ENCODE measurements around the gene GSE1.

The GSE1 gene

DNA sequence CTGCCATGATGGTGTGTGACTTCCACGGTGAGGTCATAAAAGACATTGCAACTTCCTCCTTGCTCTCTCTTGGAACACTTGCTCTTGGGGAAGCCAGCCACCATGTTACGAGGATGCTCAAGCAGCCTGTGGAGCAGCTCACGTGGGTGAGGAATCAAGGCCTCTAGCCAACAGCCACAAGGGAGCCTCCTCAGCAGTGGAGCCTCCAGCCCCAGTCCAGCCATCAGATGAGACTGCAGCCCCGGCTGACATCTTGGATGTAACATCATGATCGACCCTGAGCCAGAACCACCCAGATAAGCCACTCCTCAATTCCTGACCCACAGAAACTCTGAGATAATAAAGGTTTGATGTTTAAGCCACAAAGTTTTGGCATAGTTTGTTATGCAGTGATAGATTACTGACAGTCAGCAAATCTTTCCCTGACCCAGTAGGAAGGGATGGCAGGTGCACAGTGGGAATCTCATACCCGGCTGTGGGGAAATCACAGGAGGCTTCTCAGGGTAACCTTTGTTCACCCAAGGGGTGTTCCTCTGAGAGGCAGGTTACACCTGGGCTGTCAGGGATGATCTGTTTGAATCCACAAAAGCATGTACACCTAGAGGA, 99.0 kb downstream of the GSE1 start:
- H3K79me2 ChIP-seq (ENCODE audit: control insufficient read depth, low read length): no peaks in the 10 kb centered on the region
- no peak overlapping the region for H3K27ac ChIP-seq (ENCODE audit: low read depth, low read length)
- H3K36me3 ChIP-seq (ENCODE audit: control insufficient read depth, low read length): no peaks in the 10 kb centered on the region
- H3K4me2 ChIP-seq (ENCODE audit: low read length): no peak overlapping the region
- H3K9me3 ChIP-seq (ENCODE audit: control insufficient read depth, insufficient read depth, low read length): no peaks in the 10 kb centered on the region
- no peaks in the 10 kb centered on the region for H4K20me1 ChIP-seq (ENCODE audit: control insufficient read depth, insufficient read depth, low read depth, low read length)
- peaks cover 27% of the 10 kb centered on the region for H3K27me3 ChIP-seq (ENCODE audit: control insufficient read depth, low read length)
- no peak for TF ChIP-seq EZH2phosphoT487 (IDR thresholded peaks at IDR 0.05; ENCODE audit: borderline replicate concordance, low read length)
- 0 out of 2 replicates have a peak, but pooled peaks cover 6% of the 10 kb centered on the region for H3K4me1 ChIP-seq (ENCODE audit: control insufficient read depth, low read length)
- H3F3A ChIP-seq (ENCODE audit: control insufficient read depth, insufficient read depth): peaks cover 4% of the 10 kb centered on the region; the same call in 1 of the 2 replicates
- no peaks in the 10 kb centered on the region for H3K9me2 ChIP-seq (replicated peaks; ENCODE audit: control insufficient read depth, low read length)
- no peak overlapping the region for H3K4me3 ChIP-seq (ENCODE audit: low read length)

DNA sequence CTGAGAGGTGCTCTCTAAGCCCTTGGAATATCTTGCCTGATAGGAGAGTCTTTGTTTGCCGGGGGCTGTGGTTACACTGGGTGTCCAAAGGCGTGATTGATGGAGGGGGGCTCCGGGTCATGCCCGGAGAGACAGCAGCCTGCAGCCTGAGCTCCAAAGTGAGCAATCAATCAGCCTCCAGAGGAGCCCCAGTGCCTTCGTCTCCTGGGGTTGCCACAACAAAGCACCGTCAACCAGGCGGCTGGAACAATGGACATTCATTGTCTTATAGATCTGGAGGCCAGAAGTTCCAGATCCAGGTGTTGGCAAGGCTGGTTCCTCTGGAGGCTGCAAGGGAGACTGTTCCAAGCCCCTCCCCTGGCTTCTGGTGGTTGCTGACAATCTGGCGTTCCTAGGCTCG, 99.7 kb downstream of the GSE1 start:
- Histone ChIP-seq H4K20me1 (ENCODE audit: control insufficient read depth, insufficient read depth, low read depth, low read length) (no peaks in the 10 kb centered on the region), H3K9me2 (replicated peaks; ENCODE audit: control insufficient read depth, low read length) (no peaks in the 10 kb centered on the region), H3K4me3 (ENCODE audit: low read length) (no peak overlapping the region), H3K79me2 (ENCODE audit: control insufficient read depth, low read length) (no peaks in the 10 kb centered on the region), H3K4me1 (ENCODE audit: control insufficient read depth, low read length) (0 out of 2 replicates have a peak, but pooled peaks cover 9% of the 10 kb centered on the region), H3K4me2 (ENCODE audit: low read length) (no peak overlapping the region), H3K27ac (ENCODE audit: low read depth, low read length) (no peak overlapping the region), H3K27me3 (ENCODE audit: control insufficient read depth, low read length) (peaks cover 33% of the 10 kb centered on the region), H3K9me3 (ENCODE audit: control insufficient read depth, insufficient read depth, low read length) (no peaks in the 10 kb centered on the region), H3F3A (ENCODE audit: control insufficient read depth, insufficient read depth) (peaks cover 4% of the 10 kb centered on the region; the same call in 1 of the 2 replicates), H3K36me3 (ENCODE audit: control insufficient read depth, low read length) (no peaks in the 10 kb centered on the region)
- TF ChIP-seq EZH2phosphoT487 (IDR thresholded peaks at IDR 0.05; ENCODE audit: borderline replicate concordance, low read length): no peak
- TF ChIP-seq, protein P1, sequence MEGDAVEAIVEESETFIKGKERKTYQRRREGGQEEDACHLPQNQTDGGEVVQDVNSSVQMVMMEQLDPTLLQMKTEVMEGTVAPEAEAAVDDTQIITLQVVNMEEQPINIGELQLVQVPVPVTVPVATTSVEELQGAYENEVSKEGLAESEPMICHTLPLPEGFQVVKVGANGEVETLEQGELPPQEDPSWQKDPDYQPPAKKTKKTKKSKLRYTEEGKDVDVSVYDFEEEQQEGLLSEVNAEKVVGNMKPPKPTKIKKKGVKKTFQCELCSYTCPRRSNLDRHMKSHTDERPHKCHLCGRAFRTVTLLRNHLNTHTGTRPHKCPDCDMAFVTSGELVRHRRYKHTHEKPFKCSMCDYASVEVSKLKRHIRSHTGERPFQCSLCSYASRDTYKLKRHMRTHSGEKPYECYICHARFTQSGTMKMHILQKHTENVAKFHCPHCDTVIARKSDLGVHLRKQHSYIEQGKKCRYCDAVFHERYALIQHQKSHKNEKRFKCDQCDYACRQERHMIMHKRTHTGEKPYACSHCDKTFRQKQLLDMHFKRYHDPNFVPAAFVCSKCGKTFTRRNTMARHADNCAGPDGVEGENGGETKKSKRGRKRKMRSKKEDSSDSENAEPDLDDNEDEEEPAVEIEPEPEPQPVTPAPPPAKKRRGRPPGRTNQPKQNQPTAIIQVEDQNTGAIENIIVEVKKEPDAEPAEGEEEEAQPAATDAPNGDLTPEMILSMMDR (IDR thresholded peaks at IDR 0.05; ENCODE audit: low read depth, low read length, poor library complexity, severe bottlenecking): no peak

DNA sequence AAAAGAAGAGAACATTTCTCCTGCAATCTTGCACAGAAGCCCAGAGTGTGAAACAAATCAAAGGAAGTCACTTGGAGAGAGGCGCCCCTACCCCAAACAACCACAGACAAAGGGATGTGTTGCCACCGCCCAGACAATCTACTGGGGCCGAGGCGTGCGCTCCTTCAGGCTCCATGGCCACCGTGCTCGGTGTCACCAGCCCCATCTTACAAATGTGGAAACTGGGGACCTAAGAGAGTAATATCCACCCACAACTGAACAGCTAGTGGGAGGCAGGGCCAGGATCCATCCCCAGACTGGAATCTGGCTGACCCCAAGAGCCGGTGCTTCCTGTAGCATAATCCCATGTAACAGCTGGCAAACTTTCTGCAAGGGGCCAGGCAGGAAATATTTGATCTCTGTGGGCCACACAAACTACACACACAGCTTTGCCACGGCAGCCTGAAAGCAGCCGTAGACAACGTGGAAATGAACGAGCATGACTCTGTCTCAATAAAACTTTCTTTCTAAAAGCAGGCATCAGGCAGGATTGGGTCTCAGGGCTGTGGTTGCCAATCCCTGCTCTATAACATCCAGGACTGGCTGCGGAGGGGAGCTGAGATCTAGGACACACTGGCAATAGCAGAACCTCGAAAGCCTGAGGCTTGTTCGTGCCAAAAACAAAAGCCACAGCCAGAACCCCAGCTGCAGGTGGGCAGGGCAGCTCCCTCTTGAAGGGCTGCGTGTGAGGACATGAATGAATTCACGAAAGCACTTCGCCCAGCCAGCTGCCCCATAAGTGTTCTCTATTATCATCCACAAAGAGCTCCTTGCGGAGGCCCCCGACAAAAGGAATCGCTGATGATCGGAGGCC, 102.3 kb downstream of the GSE1 start:
- Histone ChIP-seq H4K20me1 (ENCODE audit: control insufficient read depth, insufficient read depth, low read depth, low read length) (peaks cover 10% of the 10 kb centered on the region; the same call in 1 of the 2 replicates), H3K9me2 (replicated peaks; ENCODE audit: control insufficient read depth, low read length) (no peaks in the 10 kb centered on the region), H3K9me3 (ENCODE audit: control insufficient read depth, insufficient read depth, low read length) (no peaks in the 10 kb centered on the region), H3K36me3 (ENCODE audit: control insufficient read depth, low read length) (no peaks in the 10 kb centered on the region), H3K4me1 (ENCODE audit: control insufficient read depth, low read length) (peaks cover 18% of the 10 kb centered on the region), H3K27me3 (ENCODE audit: control insufficient read depth, low read length) (peaks cover 33% of the 10 kb centered on the region), H3K27ac (ENCODE audit: low read depth, low read length) (no peak overlapping the region), H3K4me3 (ENCODE audit: low read length) (no peak overlapping the region), H3F3A (ENCODE audit: control insufficient read depth, insufficient read depth) (peaks cover 4% of the 10 kb centered on the region; the same call in 1 of the 2 replicates), H3K79me2 (ENCODE audit: control insufficient read depth, low read length) (no peaks in the 10 kb centered on the region), H3K4me2 (ENCODE audit: low read length) (no peak overlapping the region)
- TF ChIP-seq, protein P1 (IDR thresholded peaks at IDR 0.05; ENCODE audit: low read depth, low read length, poor library complexity, severe bottlenecking): no peak
- no peak for TF ChIP-seq EZH2phosphoT487 (IDR thresholded peaks at IDR 0.05; ENCODE audit: borderline replicate concordance, low read length)

All from DOHH2 (cell line).